ENCODE data around the gene TMEM184C.

Gene TMEM184C

DNA sequence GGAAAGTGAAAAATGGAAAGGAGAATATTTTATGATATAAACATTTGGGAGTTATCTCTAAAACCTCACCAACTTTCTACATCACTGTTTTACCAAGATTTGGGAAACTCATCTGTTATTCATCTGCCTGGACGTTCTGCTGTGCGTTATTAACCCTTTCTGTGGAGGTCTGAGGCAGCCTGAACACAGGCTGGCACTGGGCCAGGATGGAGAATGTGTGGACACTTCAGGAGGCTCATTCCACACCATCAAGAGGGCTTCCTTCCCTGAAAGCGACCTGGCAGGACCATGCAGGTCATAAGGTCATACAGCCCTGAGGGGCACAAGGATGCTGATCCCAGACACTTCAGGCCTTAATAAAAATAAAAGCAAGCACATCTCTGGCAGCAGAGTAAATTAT is 31.2 kb upstream of the TMEM184C start:
- no peak for DNase-seq
- H3K4me3 ChIP-seq (ENCODE audit: low read depth, low read length), result no peak overlapping the region
- in situ Hi-C loops (cut with HindIII; ENCODE audit: low pct_ligation_motif_present, low sequenced_read_pairs), result loop anchor here (25.0 kb wide), 1 partner anchor 474 kb away; no protein-coding TSS in a partner anchor

DNA sequence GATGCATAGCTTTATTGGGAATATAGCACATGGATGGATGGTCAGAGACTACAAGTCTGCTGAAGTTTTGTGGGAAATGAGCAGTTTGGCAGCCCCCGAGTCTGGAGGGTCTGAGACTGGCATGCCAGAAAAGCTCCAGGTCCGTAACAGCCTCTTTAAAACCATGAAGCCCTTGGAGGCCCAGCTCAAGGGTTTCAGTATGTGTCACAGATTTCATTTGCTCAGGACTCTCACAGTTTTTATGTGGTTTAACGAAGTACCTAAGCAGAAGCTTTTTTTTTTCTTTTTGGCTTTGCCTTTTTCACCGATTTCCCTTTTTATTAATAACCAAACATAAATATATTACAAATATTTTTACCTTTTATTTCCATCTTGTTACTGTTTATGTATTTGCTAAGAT is 30.6 kb upstream of the TMEM184C start:
- Histone ChIP-seq H3K27ac (no peak overlapping the region), H3K27me3 (replicated peaks) (no peaks in the 10 kb centered on the region), H3K4me3 (ENCODE audit: low read depth, low read length) (no peak overlapping the region), H3K36me3 (replicated peaks) (no peaks in the 10 kb centered on the region)
- in situ Hi-C loops (cut with HindIII; ENCODE audit: low pct_ligation_motif_present, low sequenced_read_pairs), result loop anchor here (25.0 kb wide), 1 partner anchor 474 kb away; no protein-coding TSS in a partner anchor
- no peak for DNase-seq
- TF ChIP-seq, protein P1, sequence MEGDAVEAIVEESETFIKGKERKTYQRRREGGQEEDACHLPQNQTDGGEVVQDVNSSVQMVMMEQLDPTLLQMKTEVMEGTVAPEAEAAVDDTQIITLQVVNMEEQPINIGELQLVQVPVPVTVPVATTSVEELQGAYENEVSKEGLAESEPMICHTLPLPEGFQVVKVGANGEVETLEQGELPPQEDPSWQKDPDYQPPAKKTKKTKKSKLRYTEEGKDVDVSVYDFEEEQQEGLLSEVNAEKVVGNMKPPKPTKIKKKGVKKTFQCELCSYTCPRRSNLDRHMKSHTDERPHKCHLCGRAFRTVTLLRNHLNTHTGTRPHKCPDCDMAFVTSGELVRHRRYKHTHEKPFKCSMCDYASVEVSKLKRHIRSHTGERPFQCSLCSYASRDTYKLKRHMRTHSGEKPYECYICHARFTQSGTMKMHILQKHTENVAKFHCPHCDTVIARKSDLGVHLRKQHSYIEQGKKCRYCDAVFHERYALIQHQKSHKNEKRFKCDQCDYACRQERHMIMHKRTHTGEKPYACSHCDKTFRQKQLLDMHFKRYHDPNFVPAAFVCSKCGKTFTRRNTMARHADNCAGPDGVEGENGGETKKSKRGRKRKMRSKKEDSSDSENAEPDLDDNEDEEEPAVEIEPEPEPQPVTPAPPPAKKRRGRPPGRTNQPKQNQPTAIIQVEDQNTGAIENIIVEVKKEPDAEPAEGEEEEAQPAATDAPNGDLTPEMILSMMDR (IDR thresholded peaks at IDR 0.05; ENCODE audit: low read depth, low read length, missing control alignments), result no peak

More for the DNA sequence above, 31.2 kb upstream of the TMEM184C start:
- TF ChIP-seq, protein P1 (IDR thresholded peaks at IDR 0.05; ENCODE audit: low read depth, low read length, missing control alignments), result no peak
- Histone ChIP-seq H3K27me3 (replicated peaks) (no peaks in the 10 kb centered on the region), H3K27ac (no peak overlapping the region), H3K36me3 (replicated peaks) (no peaks in the 10 kb centered on the region)

DNA sequence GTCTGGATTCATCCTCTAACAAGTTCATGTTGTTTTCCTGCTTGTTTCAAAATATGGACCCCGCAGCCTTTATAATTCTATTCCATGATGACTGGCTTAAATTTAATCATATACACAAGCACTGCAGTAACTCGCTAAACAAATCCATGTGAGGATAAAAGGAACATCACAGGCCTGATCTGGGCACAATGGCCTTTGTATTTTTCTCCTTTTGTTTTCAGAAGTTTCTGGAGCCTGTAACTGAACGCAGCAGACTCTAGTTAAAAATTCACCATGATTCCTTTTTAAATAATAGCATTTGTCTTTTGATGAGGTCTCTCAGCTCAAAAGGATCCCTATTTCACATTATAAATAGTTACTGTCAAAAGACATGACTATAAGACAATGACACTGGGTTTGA is 30.2 kb upstream of the TMEM184C start:
- TF ChIP-seq, protein P1 (IDR thresholded peaks at IDR 0.05; ENCODE audit: low read depth, low read length, missing control alignments), result no peak
- no peak for DNase-seq
- Histone ChIP-seq H3K27ac (no peak overlapping the region), H3K4me3 (ENCODE audit: low read depth, low read length) (no peak overlapping the region), H3K36me3 (replicated peaks) (no peaks in the 10 kb centered on the region), H3K27me3 (replicated peaks) (no peaks in the 10 kb centered on the region)
- in situ Hi-C loops (cut with HindIII; ENCODE audit: low pct_ligation_motif_present, low sequenced_read_pairs), result loop anchor here (25.0 kb wide), 1 partner anchor 475 kb away; no protein-coding TSS in a partner anchor

- no peak overlapping the region for H3K4me3 ChIP-seq (ENCODE audit: low read depth, low read length)
- no peaks in the 10 kb centered on the region for H3K27me3 ChIP-seq (replicated peaks)
- TF ChIP-seq, protein P1 (IDR thresholded peaks at IDR 0.05; ENCODE audit: low read depth, low read length, missing control alignments), result no peak
- no peaks in the 10 kb centered on the region for H3K36me3 ChIP-seq (replicated peaks)
- in situ Hi-C loops (cut with HindIII; ENCODE audit: low pct_ligation_motif_present, low sequenced_read_pairs), result loop anchor here (25.0 kb wide), 1 partner anchor 477 kb away; no protein-coding TSS in a partner anchor
- H3K27ac ChIP-seq, result peak overlapping the region; percentile 87
- peak; percentile 32 for DNase-seq
Observed at GRCh38 chr4:147589586-147589985, 27.6 kb upstream of the TMEM184C start.

DNA sequence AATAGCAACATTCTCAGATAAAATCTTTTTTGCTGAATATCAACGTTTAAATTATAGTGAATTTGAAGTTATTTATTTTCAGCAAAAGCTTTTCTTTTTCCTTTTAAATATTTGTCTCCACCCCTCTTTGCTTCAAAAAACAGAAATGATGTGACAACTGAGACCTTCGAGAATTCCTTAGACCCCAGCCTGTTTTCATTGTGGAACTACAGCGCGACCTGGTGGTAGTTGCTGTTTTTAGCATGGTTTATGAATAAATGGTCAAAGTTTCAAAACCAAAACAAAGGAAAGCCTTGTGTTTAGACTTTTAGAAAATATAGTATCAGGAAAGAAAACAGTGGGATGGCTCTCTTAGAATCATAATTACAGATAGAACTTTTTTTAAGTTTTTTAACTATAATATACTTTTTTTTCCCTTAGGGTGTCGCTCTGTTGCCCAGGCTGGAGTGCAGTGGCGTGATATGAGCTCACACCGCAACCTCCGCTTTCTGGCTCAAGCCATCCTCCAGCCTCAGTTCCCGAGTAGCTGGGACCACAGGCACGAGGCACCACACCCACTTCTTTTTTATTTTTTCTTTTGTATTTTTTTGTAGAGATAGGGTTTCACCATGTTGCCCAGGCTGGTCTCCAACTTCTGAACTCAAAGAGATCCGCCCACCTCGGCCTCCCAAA is 26.8 kb upstream of the TMEM184C start:
- in situ Hi-C loops (cut with HindIII; ENCODE audit: low pct_ligation_motif_present, low sequenced_read_pairs), result loop anchor here (25.0 kb wide), 1 partner anchor 478 kb away; no protein-coding TSS in a partner anchor
- H3K27me3 ChIP-seq (replicated peaks), result no peaks in the 10 kb centered on the region
- TF ChIP-seq, protein P1 (IDR thresholded peaks at IDR 0.05; ENCODE audit: low read depth, low read length, missing control alignments), result peak; percentile 76
- peak; percentile 81 for DNase-seq
- no peaks in the 10 kb centered on the region for H3K36me3 ChIP-seq (replicated peaks)
- no peak overlapping the region for H3K4me3 ChIP-seq (ENCODE audit: low read depth, low read length)
- peak overlapping the region; percentile 87 for H3K27ac ChIP-seq
